Body of pancreas (tissue), 4 donors: Measurements from ENCODE around the gene SH2D3A. TPM values are rescaled to one million over a fixed set of nuclear protein-coding genes. Genes with fewer than 3 reads are reported as not detected.
"Not testable (repeated sequence)": the region's sequence is repeated elsewhere in the genome, so short reads cannot be mapped to it uniquely, and the experiment has no call there.

Experiments
- ATAC-seq: fragments of 150-250 bp; one replicate; pipeline ENCODE4 v1.9.1; 2016
- DNase-seq, 4 donors: peaks; one replicate each; pipeline ENCODE4 v3.0.0-alpha.2; 2019
- H3K27ac ChIP-seq, 4 donors: fragments of 200-600 bp; sonication (generic); 1 replicate in 3 of 4; 2 replicates in 1 of 4; pipeline versions ENCODE4 v1.5.1 to v1.6.1; 2016 to 2019; ENCODE audit warnings: mild to moderate bottlenecking in 1 of 4, mixed read lengths in 1 of 4, moderate library complexity in 1 of 4
- H3K27me3 ChIP-seq, 2 donors: fragments of 200-600 bp; sonication (generic); one replicate each; pipeline ENCODE4 v1.6.0; 2016; ENCODE audit warnings: mild to moderate bottlenecking in 1 of 2
- H3K36me3 ChIP-seq, 2 donors: fragments of 200-600 bp; sonication (generic); replicated peaks in 1 of 2; 2 replicates each; pipeline ENCODE4 v1.5.1; 2016; ENCODE audit warnings: low read depth in 2 of 2; ENCODE audit not compliant: insufficient read depth in 1 of 2
- H3K4me1 ChIP-seq: fragments of 200-600 bp; sonication (generic); one replicate; pipeline ENCODE4 v1.6.0; 2016
- H3K4me3 ChIP-seq, 2 donors: fragments of 200-600 bp; sonication (generic); 1 replicate in 1 of 2; 2 replicates in 1 of 2; pipeline ENCODE4 v1.5.1; 2016 to 2019
- H3K9me3 ChIP-seq, 3 donors: fragments of 200-600 bp; sonication (generic); 1 replicate in 2 of 3; 2 replicates in 1 of 3; pipeline ENCODE4 v1.5.1; 2016
- CTCF ChIP-seq, 7 experiments: fragments of 450-650 bp in 4 of 7; fragments of 200-600 bp in 3 of 7; sonication (generic) in 3 of 7; IDR thresholded peaks; one replicate each; pipeline ENCODE4 v1.5.1; 2016 to 2019; ENCODE audit warnings: antibody characterized with exemption in 7 of 7
- POLR2A ChIP-seq, 3 donors: fragments of 450-650 bp; IDR thresholded peaks; one replicate each; pipeline ENCODE4 v1.6.1; 2016; ENCODE audit warnings: antibody characterized with exemption in 3 of 3, mild to moderate bottlenecking in 2 of 3
- WGBS, 2 donors: methylation state at CpG; one replicate each; pipeline ENCODE4 v1.1.5; 2017; 5-methylcytosine and 5-hydroxymethylcytosine counted together
- intact Hi-C: fragments of 100-400 bp; cut with DNase I; formaldehyde crosslinking; loops from one replicate; pipeline ENCODE4 v1.15.1; 2023
- total RNA-seq, 2 donors: library from RNA; depleted of rRNA; stranded (reverse); fragments of >200 nt; gene quantifications; one replicate each; pipeline ENCODE4 v1.1.0, GENCODE V29; 2016

Gene SH2D3A
- total RNA-seq, 2 donors from 2014 or later: 18.4 to 60.0 TPM

GRCh38 chr19:6803036-6803404 lies 35.8 kb upstream of the SH2D3A start:
- 58 to 69% methylated on average over 4 to 8 of the region's 8 CpGs for WGBS, 2 donors
- intact Hi-C loops: no loop called here
- Histone ChIP-seq H3K9me3 (no peaks in the 10 kb centered on the region), H3K4me3 (no peak overlapping the region), H3K4me1 (peaks cover 12% of the 10 kb centered on the region), H3K36me3 (no peaks in the 10 kb centered on the region), H3K27ac (peak overlapping the region in 1 of 4 donors; percentile 71), H3K27me3 (no peaks in the 10 kb centered on the region)
- no peak for TF ChIP-seq POLR2A (IDR thresholded peaks at IDR 0.05)
- no peak for TF ChIP-seq CTCF (IDR thresholded peaks at IDR 0.05)
- ATAC-seq: no peak
- DNase-seq: peak in 1 of 4 donors; percentile 13

GRCh38 chr19:6802336-6803035 lies 35.3 kb upstream of the SH2D3A start:
- peak in 3 of 4 donors; percentile 7 to 66 (median 16) for DNase-seq
- no peaks in the 10 kb centered on the region for H3K36me3 ChIP-seq
- H3K4me1 ChIP-seq: peaks cover 12% of the 10 kb centered on the region
- no peak for ATAC-seq
- peak overlapping the region in 1 of 4 donors; percentile 71 for H3K27ac ChIP-seq
- H3K4me3 ChIP-seq: no peak overlapping the region
- no peak for TF ChIP-seq CTCF (IDR thresholded peaks at IDR 0.05)
- intact Hi-C loops: no loop called here
- no peaks in the 10 kb centered on the region for H3K27me3 ChIP-seq
- 50 to 54% methylated on average over 7 to 9 of the region's 9 CpGs for WGBS, 2 donors
- H3K9me3 ChIP-seq: no peaks in the 10 kb centered on the region

- Histone ChIP-seq H3K4me1 (peaks cover 12% of the 10 kb centered on the region), H3K36me3 (no peaks in the 10 kb centered on the region), H3K4me3 (no peak overlapping the region), H3K27me3 (no peaks in the 10 kb centered on the region), H3K9me3 (no peaks in the 10 kb centered on the region), H3K27ac (peak overlapping the region in 2 of 4 donors; percentile 12 to 71)
- intact Hi-C loops: no loop called here
- WGBS, 2 donors: 6 to 7% methylated on average over 16 to 18 of the region's 19 CpGs
- peak; percentile 60 for ATAC-seq
- TF ChIP-seq POLR2A (IDR thresholded peaks at IDR 0.05): peak in 1 of 3 donors; percentile 25
- no peak for TF ChIP-seq CTCF (IDR thresholded peaks at IDR 0.05)
- peak; percentile 35 to 75 (median 48) for DNase-seq
Measured at GRCh38 chr19:6801485-6802086, 34.4 kb upstream of the SH2D3A start.

GRCh38 chr19:6800991-6801484 lies 33.8 kb upstream of the SH2D3A start:
- no peak overlapping the region for H3K4me3 ChIP-seq
- no peaks in the 10 kb centered on the region for H3K36me3 ChIP-seq
- intact Hi-C loops: no loop called here
- TF ChIP-seq CTCF (IDR thresholded peaks at IDR 0.05) (no peak), POLR2A (IDR thresholded peaks at IDR 0.05) (no peak)
- ATAC-seq (peak; percentile 21), DNase-seq (no peak)
- WGBS, 2 donors: 11 to 28% methylated on average over 3 to 10 of the region's 10 CpGs
- H3K27ac ChIP-seq: peak overlapping the region in 2 of 4 donors; percentile 12 to 71
- no peaks in the 10 kb centered on the region for H3K9me3 ChIP-seq
- no peaks in the 10 kb centered on the region for H3K27me3 ChIP-seq
- H3K4me1 ChIP-seq: peaks cover 12% of the 10 kb centered on the region

- H3K27me3 ChIP-seq, intact Hi-C loops, H3K36me3 ChIP-seq, DNase-seq, H3K27ac ChIP-seq, H3K9me3 ChIP-seq, H3K4me3 ChIP-seq, ATAC-seq: not testable (repeated sequence)
- H3K4me1 ChIP-seq: peaks cover 12% of the 10 kb centered on the region
- 71 to 78% methylated on average over 14 of the region's 14 CpGs for WGBS, 2 donors
Measured at GRCh38 chr19:6800160-6800790, 33.0 kb upstream of the SH2D3A start.
